HepG2 (cell line): ENCODE results near the gene ATP10A.

Experiments
- NCOA1 ChIP-seq: sonication (generic); formaldehyde crosslinking; IDR thresholded peaks from 2 replicates; pipeline ENCODE4 v1.9.0; 2021; ENCODE audit warnings: missing genetic modification reagents
- RAD21 ChIP-seq: fragments of 450-650 bp; formaldehyde crosslinking; IDR thresholded peaks from 2 replicates; pipeline ENCODE4 v1.5.0; 2020; ENCODE audit warnings: mild to moderate bottlenecking
- SNAPC2 ChIP-seq: sonication (generic); formaldehyde crosslinking; IDR thresholded peaks from 2 replicates; pipeline ENCODE4 v1.8.1; 2022; ENCODE audit warnings: mild to moderate bottlenecking, missing genetic modification reagents
- SP5 ChIP-seq: IDR thresholded peaks from 2 replicates; pipeline ENCODE4 v1.6.1; 2016; ENCODE audit warnings: low read depth, borderline replicate concordance

GRCh38 chr15:25771338-25771706, 91.8 kb downstream of the ATP10A start:
- TF ChIP-seq RAD21 (CRISPR knock-in tag) (no peak), SP5 (CRISPR knock-in tag) (no peak), SNAPC2 (CRISPR knock-in tag) (no peak), NCOA1 (no peak)
